ENCODE data around the gene CALU. TPM values are rescaled to one million over a fixed set of nuclear protein-coding genes. Genes with fewer than 3 reads are reported as not detected.

CALU gene
- total RNA-seq, 2 experiments from 2014 or later: 34.3 to 36.3 TPM

- H3K36me3 Mint-ChIP-seq (ENCODE audit: low read depth): no peaks in the 10 kb centered on the region
Observed at GRCh38 chr7:128801003-128801402, 61.8 kb downstream of the CALU start.

GRCh38 chr7:128801667-128802418 lies 62.7 kb downstream of the CALU start:
- Mint-ChIP-seq H3K27ac (no peak overlapping the region), H3K27me3 (no peaks in the 10 kb centered on the region), H3K9me3 (no peaks in the 10 kb centered on the region), H3K36me3 (ENCODE audit: low read depth) (no peaks in the 10 kb centered on the region), H3K4me1 (no peaks in the 10 kb centered on the region), H3K4me3 (no peak overlapping the region)
- ChIA-PET CTCF (interaction anchor here (1.2 to 1.7 kb wide), 3 partner anchors 8 to 362 kb away, joined by 3 to 4 read pairs (median 4); no protein-coding TSS in a partner anchor), POLR2A (no interaction called here)
- DNase-seq: no peak

More at GRCh38 chr7:128801003-128801402, 61.8 kb downstream of the CALU start:
- CTCF ChIA-PET: interaction anchor here (1.7 kb wide), 1 partner anchor 363 kb away, joined by 4 read pairs; no protein-coding TSS in a partner anchor
- POLR2A ChIA-PET: no interaction called here
- Mint-ChIP-seq H3K9me3 (no peaks in the 10 kb centered on the region), H3K27me3 (no peaks in the 10 kb centered on the region), H3K4me1 (no peaks in the 10 kb centered on the region), H3K4me3 (no peak overlapping the region), H3K27ac (no peak overlapping the region)
- DNase-seq: no peak

- Mint-ChIP-seq H3K9me3 (no peaks in the 10 kb centered on the region), H3K4me3 (no peak overlapping the region), H3K4me1 (no peaks in the 10 kb centered on the region), H3K27me3 (no peaks in the 10 kb centered on the region), H3K36me3 (ENCODE audit: low read depth) (no peaks in the 10 kb centered on the region), H3K27ac (no peak overlapping the region)
- ChIA-PET POLR2A (no interaction called here), CTCF (no interaction called here)
- no peak for DNase-seq
Observed at GRCh38 chr7:128804484-128804883, 65.3 kb downstream of the CALU start.

GRCh38 chr7:128805225-128805624 lies 66.1 kb downstream of the CALU start:
- CTCF ChIA-PET: no interaction called here
- Mint-ChIP-seq H3K4me3 (no peak overlapping the region), H3K27ac (no peak overlapping the region), H3K27me3 (no peaks in the 10 kb centered on the region), H3K36me3 (ENCODE audit: low read depth) (no peaks in the 10 kb centered on the region), H3K4me1 (no peaks in the 10 kb centered on the region), H3K9me3 (no peaks in the 10 kb centered on the region)
- no peak for DNase-seq
- POLR2A ChIA-PET: no interaction called here

GRCh38 chr7:128807191-128807590 lies 68.0 kb downstream of the CALU start:
- Mint-ChIP-seq H3K4me3 (no peak overlapping the region), H3K9me3 (no peaks in the 10 kb centered on the region), H3K36me3 (ENCODE audit: low read depth) (no peaks in the 10 kb centered on the region), H3K27ac (no peak overlapping the region), H3K4me1 (no peaks in the 10 kb centered on the region), H3K27me3 (no peaks in the 10 kb centered on the region)
- DNase-seq: no peak
- ChIA-PET POLR2A (no interaction called here), CTCF (no interaction called here)

- CTCF ChIA-PET: interaction anchor here (1.4 kb wide), 1 partner anchor 74 kb away, joined by 3 read pairs; no protein-coding TSS in a partner anchor
- H3K27me3 Mint-ChIP-seq: no peaks in the 10 kb centered on the region
- no peak overlapping the region for H3K4me3 Mint-ChIP-seq
- H3K27ac Mint-ChIP-seq: no peak overlapping the region
- no peak for DNase-seq
- H3K36me3 Mint-ChIP-seq (ENCODE audit: low read depth): no peaks in the 10 kb centered on the region
- POLR2A ChIA-PET: no interaction called here
- H3K9me3 Mint-ChIP-seq: no peaks in the 10 kb centered on the region
- no peaks in the 10 kb centered on the region for H3K4me1 Mint-ChIP-seq
Observed at GRCh38 chr7:128809363-128809762, 70.2 kb downstream of the CALU start.

GRCh38 chr7:128810473-128810872 lies 71.3 kb downstream of the CALU start:
- H3K36me3 Mint-ChIP-seq (ENCODE audit: low read depth): no peaks in the 10 kb centered on the region
- POLR2A ChIA-PET: no interaction called here

GRCh38 chr7:128810997-128811396 lies 71.8 kb downstream of the CALU start:
- no peaks in the 10 kb centered on the region for H3K4me1 Mint-ChIP-seq
- ChIA-PET POLR2A (no interaction called here), CTCF (no interaction called here)
- H3K27me3 Mint-ChIP-seq: peaks cover 6% of the 10 kb centered on the region
- H3K4me3 Mint-ChIP-seq: no peak overlapping the region
- H3K27ac Mint-ChIP-seq: no peak overlapping the region
- H3K9me3 Mint-ChIP-seq: no peaks in the 10 kb centered on the region
- no peak for DNase-seq
- H3K36me3 Mint-ChIP-seq (ENCODE audit: low read depth): no peaks in the 10 kb centered on the region

More at GRCh38 chr7:128810473-128810872, 71.3 kb downstream of the CALU start:
- Mint-ChIP-seq H3K4me3 (no peak overlapping the region), H3K9me3 (no peaks in the 10 kb centered on the region), H3K27me3 (peaks cover 2% of the 10 kb centered on the region), H3K4me1 (no peaks in the 10 kb centered on the region), H3K27ac (no peak overlapping the region)
- DNase-seq: no peak
- CTCF ChIA-PET: no interaction called here

- ChIA-PET POLR2A (no interaction called here), CTCF (interaction anchor here (0.6 to 1.5 kb wide), 2 partner anchors 30 to 273 kb away, joined by 3 read pairs; no protein-coding TSS in a partner anchor)
- H3K4me3 Mint-ChIP-seq: no peak overlapping the region
Observed at GRCh38 chr7:128811631-128812430, 72.7 kb downstream of the CALU start.

GRCh38 chr7:128812514-128813168 lies 73.5 kb downstream of the CALU start:
- Mint-ChIP-seq H3K4me1 (no peaks in the 10 kb centered on the region), H3K27ac (no peak overlapping the region), H3K36me3 (ENCODE audit: low read depth) (no peaks in the 10 kb centered on the region), H3K9me3 (no peaks in the 10 kb centered on the region), H3K27me3 (peaks cover 7% of the 10 kb centered on the region), H3K4me3 (no peak overlapping the region)
- ChIA-PET POLR2A (no interaction called here), CTCF (interaction anchor here (1.5 kb wide), 1 partner anchor 29 kb away, joined by 3 read pairs; no protein-coding TSS in a partner anchor)
- no peak for DNase-seq

More at GRCh38 chr7:128811631-128812430, 72.7 kb downstream of the CALU start:
- H3K9me3 Mint-ChIP-seq: no peaks in the 10 kb centered on the region
- H3K27me3 Mint-ChIP-seq: peaks cover 6% of the 10 kb centered on the region
- no peak for DNase-seq
- H3K4me1 Mint-ChIP-seq: no peaks in the 10 kb centered on the region
- H3K36me3 Mint-ChIP-seq (ENCODE audit: low read depth): no peaks in the 10 kb centered on the region
- H3K27ac Mint-ChIP-seq: no peak overlapping the region

- CTCF ChIA-PET: no interaction called here
- Mint-ChIP-seq H3K4me3 (no peak overlapping the region), H3K27me3 (peaks cover 7% of the 10 kb centered on the region), H3K36me3 (ENCODE audit: low read depth) (no peaks in the 10 kb centered on the region), H3K27ac (no peak overlapping the region), H3K4me1 (no peaks in the 10 kb centered on the region), H3K9me3 (no peaks in the 10 kb centered on the region)
- no peak for DNase-seq
- POLR2A ChIA-PET: no interaction called here
Observed at GRCh38 chr7:128814499-128814898, 75.3 kb downstream of the CALU start.

- no peak for DNase-seq
- ChIA-PET POLR2A (no interaction called here), CTCF (no interaction called here)
- Mint-ChIP-seq H3K9me3 (no peaks in the 10 kb centered on the region), H3K36me3 (ENCODE audit: low read depth) (no peaks in the 10 kb centered on the region), H3K27me3 (peaks cover 14% of the 10 kb centered on the region), H3K27ac (no peak overlapping the region), H3K4me1 (peaks cover 3% of the 10 kb centered on the region), H3K4me3 (no peak overlapping the region)
Observed at GRCh38 chr7:128815289-128815942, 76.3 kb downstream of the CALU start.

- Mint-ChIP-seq H3K27ac (no peak overlapping the region), H3K27me3 (peaks cover 19% of the 10 kb centered on the region), H3K4me1 (peaks cover 3% of the 10 kb centered on the region), H3K9me3 (no peaks in the 10 kb centered on the region), H3K36me3 (ENCODE audit: low read depth) (no peaks in the 10 kb centered on the region), H3K4me3 (no peak overlapping the region)
- DNase-seq: no peak
- CTCF ChIA-PET: interaction anchor here (1.0 to 1.7 kb wide), 2 partner anchors 24 to 273 kb away, joined by 3 to 5 read pairs; no protein-coding TSS in a partner anchor
- POLR2A ChIA-PET: no interaction called here
Observed at GRCh38 chr7:128818694-128819093, 79.5 kb downstream of the CALU start.
